ENCODE results near the gene TIMM9.

DNA sequence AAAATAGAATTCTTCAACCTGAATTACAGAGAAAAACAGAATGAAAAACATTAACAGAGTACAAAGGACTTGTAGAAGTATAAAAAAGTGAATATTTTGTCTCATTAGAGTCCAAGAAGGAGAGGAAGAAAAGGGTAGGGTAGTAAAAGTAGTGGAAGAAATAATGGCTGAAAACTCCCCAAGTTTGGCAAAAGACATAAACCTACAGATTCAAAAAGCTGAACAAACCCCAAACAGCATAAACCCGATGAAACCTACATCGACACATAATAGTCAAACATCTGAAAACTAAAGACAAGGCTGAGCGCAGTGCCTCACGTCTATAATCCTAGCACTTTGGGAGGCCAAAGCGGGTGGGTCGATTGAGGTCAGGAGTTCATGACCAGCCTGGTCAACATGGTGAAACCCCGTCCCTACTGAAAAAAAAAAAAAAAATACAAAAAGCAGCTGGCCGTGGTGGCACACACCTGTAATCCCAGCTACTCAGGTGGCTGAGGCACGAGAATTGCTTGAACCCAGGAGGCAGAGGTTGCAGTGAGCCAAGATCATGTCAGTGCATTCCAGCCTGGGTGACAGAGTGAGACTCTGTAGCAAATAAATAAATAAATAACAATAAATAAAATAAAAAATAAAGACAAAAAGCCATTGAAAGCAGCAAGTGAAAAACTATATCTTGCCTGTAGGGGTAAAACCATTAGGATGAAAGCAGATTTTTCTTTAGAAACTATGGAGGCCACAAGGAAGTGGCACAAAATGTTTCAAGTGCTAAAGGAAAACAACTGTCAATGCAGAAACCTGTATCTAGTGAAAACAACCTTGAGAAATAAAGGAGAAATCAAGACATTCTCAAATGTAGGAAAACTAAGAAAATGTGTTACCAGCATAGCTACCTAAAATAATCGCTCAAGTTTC is 11.4 kb downstream of the TIMM9 start:
- TF ChIP-seq POLR2A (IDR thresholded peaks at IDR 0.05; ENCODE audit: extremely low read depth, insufficient read length): no peak
- no peak for TF ChIP-seq CTCF (IDR thresholded peaks at IDR 0.05; ENCODE audit: low read depth, low read length)
- TF ChIP-seq MYC (IDR thresholded peaks at IDR 0.05; ENCODE audit: low read depth, low read length): no peak

All from NB4 (cell line).